IPS-18c (cell line): ENCODE results near the gene HSD17B4.
"Not testable (repeated sequence)": the region's sequence is repeated elsewhere in the genome, so short reads cannot be mapped to it uniquely, and the experiment has no call there.

Experiments used
- H3K4me3 ChIP-seq: 2 replicates; pipeline ENCODE4 v1.7.0; 2013; ENCODE audit warnings: low read depth, mild to moderate bottlenecking, low read length, moderate library complexity; ENCODE audit not compliant: insufficient read depth
- H3K9me3 ChIP-seq: one replicate; pipeline ENCODE4 v1.6.1; 2013; ENCODE audit warnings: mild to moderate bottlenecking, low read length, moderate library complexity; ENCODE audit not compliant: control insufficient read depth, insufficient read depth

Gene HSD17B4

GRCh38 chr5:119465640-119466039 lies 13.3 kb downstream of the HSD17B4 start:
- Histone ChIP-seq H3K9me3 (no peaks in the 10 kb centered on the region), H3K4me3 (no peak overlapping the region)

GRCh38 chr5:119468286-119468685 lies 16.0 kb downstream of the HSD17B4 start:
- H3K4me3 ChIP-seq, result no peak overlapping the region
- H3K9me3 ChIP-seq, result no peaks in the 10 kb centered on the region

- Histone ChIP-seq H3K4me3 (no peak overlapping the region), H3K9me3 (no peaks in the 10 kb centered on the region)
Measured at GRCh38 chr5:119470105-119470763, 17.9 kb downstream of the HSD17B4 start.

DNA sequence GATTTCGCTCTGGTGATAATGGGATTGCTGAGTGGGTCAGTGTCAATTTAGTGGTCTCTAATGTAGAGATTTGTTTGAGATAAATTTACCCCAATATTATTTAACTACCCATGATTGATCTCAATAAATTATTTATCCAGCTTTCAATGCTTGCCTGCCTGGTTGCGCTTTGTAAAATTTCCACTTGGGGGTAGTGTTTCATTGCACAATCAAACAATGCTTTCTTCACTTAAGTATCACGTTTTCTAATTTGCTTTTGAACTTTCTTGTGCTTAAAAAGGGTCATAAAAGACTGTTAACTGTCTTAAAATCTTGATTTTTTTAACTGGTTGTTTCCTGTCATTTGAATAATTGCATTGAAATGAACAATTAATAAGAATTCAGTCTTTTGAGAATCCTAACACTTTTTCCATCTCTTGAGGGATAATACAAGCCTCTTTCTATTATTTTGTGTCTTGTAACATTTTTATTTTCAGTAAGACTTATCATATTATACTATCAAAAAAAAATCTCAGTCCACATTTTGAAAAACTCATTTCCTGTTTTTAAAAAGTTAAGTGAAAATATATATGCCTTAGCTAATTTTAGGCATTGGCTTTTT lies 18.7 kb downstream of the HSD17B4 start:
- H3K4me3 ChIP-seq, result no peak overlapping the region

GRCh38 chr5:119473241-119473640 lies 20.9 kb downstream of the HSD17B4 start:
- H3K4me3 ChIP-seq, result no peak overlapping the region

More for the DNA sequence above, 18.7 kb downstream of the HSD17B4 start:
- H3K9me3 ChIP-seq, result no peaks in the 10 kb centered on the region

DNA sequence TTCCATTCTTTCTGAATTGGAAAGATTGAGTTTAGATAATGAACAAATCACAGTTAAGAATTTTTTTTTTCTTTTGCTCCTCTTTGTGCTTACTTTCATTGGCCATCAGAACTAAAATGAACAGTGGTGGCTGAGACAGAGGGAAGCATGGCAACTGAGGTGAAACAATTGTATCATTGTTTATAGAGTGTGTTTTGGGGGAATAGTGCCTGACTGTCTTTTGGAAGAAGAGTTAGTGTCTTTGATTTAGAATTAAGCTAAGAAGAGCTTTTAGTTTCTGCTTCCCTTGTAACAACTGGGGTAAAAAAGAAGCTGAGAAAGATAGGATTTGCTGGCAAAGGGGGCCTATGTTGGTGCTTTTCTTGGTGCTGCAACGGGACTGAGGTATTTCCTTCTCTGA lies 24.0 kb downstream of the HSD17B4 start:
- H3K9me3 ChIP-seq, result no peaks in the 10 kb centered on the region
- no peak overlapping the region for H3K4me3 ChIP-seq

More at GRCh38 chr5:119473241-119473640, 20.9 kb downstream of the HSD17B4 start:
- no peaks in the 10 kb centered on the region for H3K9me3 ChIP-seq

DNA sequence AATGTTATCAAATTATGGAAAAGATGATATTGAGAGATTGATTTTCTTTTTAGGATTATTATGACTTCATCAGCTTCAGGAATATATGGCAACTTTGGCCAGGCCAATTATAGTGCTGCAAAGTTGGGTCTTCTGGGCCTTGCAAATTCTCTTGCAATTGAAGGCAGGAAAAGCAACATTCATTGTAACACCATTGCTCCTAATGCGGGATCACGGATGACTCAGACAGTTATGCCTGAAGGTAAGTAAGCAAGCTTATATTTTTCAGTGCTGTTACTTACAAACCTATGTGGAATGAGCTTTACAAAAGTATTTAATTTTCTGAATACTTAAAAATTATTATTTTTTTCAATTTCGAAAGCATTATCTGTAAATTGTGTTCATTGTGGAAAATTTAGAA lies 26.5 kb downstream of the HSD17B4 start:
- no peak overlapping the region for H3K4me3 ChIP-seq
- no peaks in the 10 kb centered on the region for H3K9me3 ChIP-seq

GRCh38 chr5:119480629-119481028 lies 28.3 kb downstream of the HSD17B4 start:
- H3K9me3 ChIP-seq, H3K4me3 ChIP-seq: not testable (repeated sequence)

GRCh38 chr5:119483155-119483554 lies 30.9 kb downstream of the HSD17B4 start:
- H3K4me3 ChIP-seq, result no peak overlapping the region
- no peaks in the 10 kb centered on the region for H3K9me3 ChIP-seq

DNA sequence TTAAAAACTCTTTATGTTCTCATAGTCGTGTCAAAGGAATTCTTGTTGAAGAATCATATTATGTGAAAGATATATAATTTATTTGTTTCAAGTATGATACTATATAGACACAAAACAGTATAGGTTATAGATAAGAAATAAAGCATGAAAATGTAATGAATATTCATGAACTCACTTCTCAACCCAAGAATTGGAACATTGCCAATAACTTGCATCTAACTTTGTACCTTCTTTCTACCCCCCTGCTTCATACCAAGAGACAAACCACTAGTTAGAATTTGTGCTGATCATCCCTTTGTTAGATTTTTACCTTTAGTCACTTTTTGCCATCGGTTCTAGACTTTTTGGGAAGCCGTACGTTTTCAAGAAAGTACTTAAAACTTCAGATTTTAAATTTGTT lies 32.6 kb downstream of the HSD17B4 start:
- Histone ChIP-seq H3K9me3 (no peaks in the 10 kb centered on the region), H3K4me3 (no peak overlapping the region)

- Histone ChIP-seq H3K4me3 (no peak overlapping the region), H3K9me3 (no peaks in the 10 kb centered on the region)
Measured at GRCh38 chr5:119501671-119502179, 49.4 kb downstream of the HSD17B4 start.

GRCh38 chr5:119503939-119504338 lies 51.6 kb downstream of the HSD17B4 start:
- H3K4me3 ChIP-seq, H3K9me3 ChIP-seq: not testable (repeated sequence)

GRCh38 chr5:119512277-119512676 lies 60.0 kb downstream of the HSD17B4 start:
- Histone ChIP-seq H3K4me3 (no peak overlapping the region), H3K9me3 (no peaks in the 10 kb centered on the region)

DNA sequence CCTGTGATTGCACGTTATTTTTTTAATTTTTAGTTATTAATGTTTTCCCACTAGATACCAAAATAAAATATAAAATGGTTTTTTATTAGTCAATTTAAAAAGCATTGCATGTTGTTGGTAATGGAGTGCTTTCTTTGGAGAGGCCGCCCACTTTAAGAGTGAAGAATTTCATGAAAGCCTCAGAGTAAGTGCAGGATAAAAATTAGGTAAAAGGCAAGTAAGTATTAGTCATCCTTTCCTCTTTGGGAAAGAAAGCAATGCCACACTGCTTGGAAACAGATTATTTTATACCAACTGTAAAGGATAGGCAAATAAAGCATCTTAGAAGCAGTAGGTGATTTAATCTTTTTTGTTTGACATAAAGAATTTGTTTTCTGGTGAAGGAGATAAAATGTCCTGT lies 62.9 kb downstream of the HSD17B4 start:
- Histone ChIP-seq H3K9me3 (no peaks in the 10 kb centered on the region), H3K4me3 (no peak overlapping the region)

DNA sequence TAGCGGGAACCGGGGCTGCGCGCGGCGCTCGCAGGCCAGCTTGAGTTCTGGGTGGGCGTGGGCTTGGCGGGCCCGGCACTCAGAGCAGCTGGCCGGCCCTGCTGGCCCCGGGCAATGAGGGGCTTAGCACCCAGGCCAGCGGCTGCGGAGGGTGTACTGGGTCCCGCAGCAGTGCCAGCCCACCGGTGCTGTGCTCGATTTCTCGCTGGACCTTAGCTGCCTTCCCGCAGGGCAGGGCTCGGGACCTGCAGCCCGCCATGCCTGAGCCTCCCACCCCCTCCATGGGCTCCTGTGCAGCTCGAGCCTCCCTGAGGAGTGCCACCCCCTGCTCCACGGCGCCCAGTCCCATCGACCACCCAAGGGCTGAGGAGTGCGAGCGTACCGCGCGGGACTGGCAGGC lies 64.8 kb downstream of the HSD17B4 start:
- not testable (repeated sequence) for H3K9me3 ChIP-seq, H3K4me3 ChIP-seq

- Histone ChIP-seq H3K4me3 (no peak overlapping the region), H3K9me3 (no peaks in the 10 kb centered on the region)
Measured at GRCh38 chr5:119521232-119521631, 68.9 kb downstream of the HSD17B4 start.

- Histone ChIP-seq H3K4me3 (no peak overlapping the region), H3K9me3 (no peaks in the 10 kb centered on the region)
Measured at GRCh38 chr5:119522841-119523240, 70.5 kb downstream of the HSD17B4 start.

DNA sequence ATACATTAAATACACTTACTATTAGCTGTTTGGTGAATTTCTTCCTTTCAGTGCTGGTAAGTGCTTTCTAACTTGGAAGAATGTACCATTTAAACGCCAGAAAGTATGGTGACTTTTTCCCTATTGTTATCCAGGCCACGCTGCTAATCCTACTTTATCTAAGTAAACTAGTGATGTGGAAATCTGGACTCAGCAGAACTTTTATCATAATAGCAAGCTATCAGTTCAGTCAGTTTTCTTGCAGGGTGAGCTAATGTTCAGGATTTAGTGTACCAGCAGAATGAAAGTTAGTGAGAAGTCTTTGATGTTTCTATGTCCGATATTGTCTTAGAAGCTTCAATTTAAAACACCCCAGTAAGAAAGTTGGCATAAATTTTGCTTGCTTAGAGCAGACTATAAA lies 72.2 kb downstream of the HSD17B4 start:
- H3K9me3 ChIP-seq, result no peaks in the 10 kb centered on the region
- no peak overlapping the region for H3K4me3 ChIP-seq

- no peaks in the 10 kb centered on the region for H3K9me3 ChIP-seq
Measured at GRCh38 chr5:119527351-119527750, 75.1 kb downstream of the HSD17B4 start.

More at GRCh38 chr5:119527351-119527750, 75.1 kb downstream of the HSD17B4 start:
- H3K4me3 ChIP-seq, result no peak overlapping the region
